Erythroblast (primary cell): ENCODE measurements around the gene KRTAP9-3.

ENCODE experiments used
- GATA1 ChIP-seq: IDR thresholded peaks from 2 replicates; pipeline ENCODE4 v1.6.1; 2011; ENCODE audit warnings: low read depth, mild to moderate bottlenecking, control low read depth, low read length, moderate library complexity
- POLR2A ChIP-seq: IDR thresholded peaks from 2 replicates; pipeline ENCODE4 v1.6.1; 2011; ENCODE audit warnings: mild to moderate bottlenecking, low read length

DNA sequence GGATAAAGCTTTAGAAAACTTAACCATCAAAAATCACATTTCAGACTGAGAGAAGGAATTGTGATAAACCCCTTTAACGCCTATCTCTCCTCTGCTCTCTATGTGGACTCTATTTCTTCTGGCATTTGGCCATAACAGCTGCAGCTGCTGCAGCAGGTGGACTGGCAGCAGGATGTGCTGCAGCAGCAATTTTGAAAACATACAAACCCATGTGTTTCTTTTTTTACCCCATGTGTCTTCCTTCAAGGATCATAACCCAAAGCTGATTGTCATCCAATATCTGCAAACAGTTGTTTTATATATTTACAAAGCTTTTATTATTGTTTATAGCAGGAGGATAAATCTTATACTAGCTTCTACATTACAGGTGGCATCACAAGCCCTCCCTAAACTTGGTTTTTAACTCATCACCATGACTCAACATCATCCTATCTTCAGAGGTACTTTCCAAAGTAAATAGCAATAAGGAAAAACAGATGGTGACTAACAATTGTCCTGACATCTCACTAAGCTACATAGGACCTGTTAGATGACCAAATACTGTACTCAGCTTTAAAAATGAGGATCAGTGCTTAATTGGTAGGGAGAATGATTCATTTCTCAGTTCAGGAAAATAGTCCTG lies 20.3 kb upstream of the KRTAP9-3 start:
- TF ChIP-seq POLR2A (no peak), GATA1 (no peak)
